Left forelimb (tissue), 1 donor: ENCODE measurements around the gene TGIF2.
"Not testable (repeated sequence)": the region's sequence is repeated elsewhere in the genome, so short reads cannot be mapped to it uniquely, and the experiment has no call there.

Source experiments
- DNase-seq: peaks from one replicate; pipeline ENCODE4 v3.0.0-alpha.2; 2018; ENCODE audit warnings: low spot score

Gene TGIF2

GRCh38 chr20:36614781-36615557, 41.6 kb downstream of the TGIF2 start:
- DNase-seq = no peak

GRCh38 chr20:36620917-36621316, 47.5 kb downstream of the TGIF2 start:
- DNase-seq = no peak

- no peak for DNase-seq
These were observed 50.0 kb downstream of the TGIF2 start for GRCh38 chr20:36623444-36623843.

- DNase-seq = no peak
These were observed 50.9 kb downstream of the TGIF2 start for GRCh38 chr20:36624068-36624943.

- no peak for DNase-seq
These were observed 51.5 kb downstream of the TGIF2 start for GRCh38 chr20:36624944-36625324.

- no peak for DNase-seq
These were observed 54.7 kb downstream of the TGIF2 start for GRCh38 chr20:36628076-36628475.

GRCh38 chr20:36629719-36630681, 56.6 kb downstream of the TGIF2 start:
- DNase-seq = no peak

- no peak for DNase-seq
These were observed 58.2 kb downstream of the TGIF2 start for GRCh38 chr20:36631646-36632045.

GRCh38 chr20:36632147-36632486, 58.7 kb downstream of the TGIF2 start:
- no peak for DNase-seq

GRCh38 chr20:36632487-36633284, 59.3 kb downstream of the TGIF2 start:
- no peak for DNase-seq

GRCh38 chr20:36633285-36633772, 59.9 kb downstream of the TGIF2 start:
- no peak for DNase-seq

- no peak for DNase-seq
These were observed 60.9 kb downstream of the TGIF2 start for GRCh38 chr20:36634342-36634741.

- DNase-seq = not testable (repeated sequence)
These were observed 65.5 kb downstream of the TGIF2 start for GRCh38 chr20:36638876-36639400.

GRCh38 chr20:36641506-36641843, 68.1 kb downstream of the TGIF2 start:
- no peak for DNase-seq

- DNase-seq = no peak
These were observed 68.7 kb downstream of the TGIF2 start for GRCh38 chr20:36642136-36642535.
